K562 (cell line): ENCODE measurements around the gene ARPP21. TPM values are rescaled to one million over a fixed set of nuclear protein-coding genes. Genes with fewer than 3 reads are reported as not detected.

Experiments
- ATAC-seq: fragments of 200-7000 bp; cut with Tn5 transposase; 3 replicates; pipeline ENCODE4 v1.9.1; 2020; ENCODE audit warnings: moderate library complexity
- BruUV-seq: library from RNA; stranded (reverse); fragments of 400-500 nt; replicated peaks from 2 replicates; lab custom pipeline; 2021; lab: Mats Ljungman, UMichigan
- CTCF ChIA-PET: fragments of 300-600 bp; formaldehyde crosslinking; extraction: SDS; loops from one replicate; lab custom pipeline; 2021; ENCODE audit warnings: low intra/inter-chr PET ratio; lab: Yijun Ruan, JAX
- POLR2A ChIA-PET: fragments of 300-600, 350-650 bp; sonication (Branson Sonifier 250); formaldehyde crosslinking; extraction: SDS; loops from one replicate; lab custom pipeline; 2021; ENCODE audit warnings: antibody characterized with exemption, inconsistent platforms; lab: Yijun Ruan, JAX
- DNase-seq, 4 experiments: peaks; one replicate each; pipeline versions ENCODE4 v3.0.0 to v3.0.0-alpha.2; 2011 to 2018; ENCODE audit warnings: low spot score in 3 of 4, mixed read lengths in 3 of 4; ENCODE audit errors: extremely low read depth in 1 of 4
- FAIRE-seq: peaks from 2 replicates; lab custom pipeline; 2011; peaks lifted over from hg19 to GRCh38; lab: Jason Lieb, UNC
- H2AFZ ChIP-seq: 2 replicates; pipeline ENCODE4 v1.6.0; 2011; ENCODE audit warnings: low read depth, low read length, control low read depth, inconsistent platforms
- H3K27ac ChIP-seq: fragments of 200-600 bp; 3 replicates; pipeline ENCODE4 v1.8.0; 2011; ENCODE audit warnings: low read depth, mild to moderate bottlenecking, control low read depth, inconsistent platforms, low read length, moderate library complexity, mixed read lengths; ENCODE audit errors: extremely low read depth
- H3K27me3 ChIP-seq, 2 experiments: fragments of 300-600 bp in 1 of 2; 2 replicates in 1 of 2; 3 replicates in 1 of 2; pipeline versions ENCODE4 v1.6.0 to v1.8.0; 2011; ENCODE audit warnings: inconsistent platforms in 2 of 2, low read length in 2 of 2, mild to moderate bottlenecking in 1 of 2, mixed read lengths in 1 of 2, moderate library complexity in 1 of 2; ENCODE audit not compliant: control insufficient read depth in 2 of 2, insufficient read depth in 2 of 2
- H3K36me3 ChIP-seq: fragments of 300-600 bp; 3 replicates; pipeline ENCODE4 v1.8.0; 2011; ENCODE audit warnings: mild to moderate bottlenecking, low read length, inconsistent platforms; ENCODE audit not compliant: control insufficient read depth, insufficient read depth
- H3K4me1 ChIP-seq, 2 experiments: fragments of 200-600 bp in 1 of 2; replicated peaks in 1 of 2; 2 replicates in 1 of 2; 3 replicates in 1 of 2; pipeline versions ENCODE4 v1.5.1 to v1.8.0; 2011; ENCODE audit warnings: inconsistent platforms in 2 of 2, low read length in 2 of 2, mild to moderate bottlenecking in 1 of 2, mixed read lengths in 1 of 2, moderate library complexity in 1 of 2; ENCODE audit not compliant: control insufficient read depth in 2 of 2, insufficient read depth in 2 of 2
- H3K4me2 ChIP-seq: 2 replicates; pipeline ENCODE4 v1.6.1; 2011; ENCODE audit warnings: low read length, control low read depth, inconsistent platforms, mixed read lengths; ENCODE audit not compliant: insufficient read depth
- H3K4me3 ChIP-seq: fragments of 200-600 bp; sonication (generic), shearing (Covaris generic); 2 replicates; pipeline ENCODE4 v1.5.1; 2016; ENCODE audit warnings: control low read depth, inconsistent platforms
- H3K79me2 ChIP-seq: fragments of 200-600 bp; 3 replicates; pipeline ENCODE4 v1.8.0; 2011; ENCODE audit warnings: low read length, inconsistent platforms; ENCODE audit not compliant: control insufficient read depth, insufficient read depth
- H3K9ac ChIP-seq, 2 experiments: 2 replicates each; pipeline versions ENCODE4 v1.6.0 to v1.6.1; 2011; ENCODE audit warnings: low read depth in 2 of 2, low read length in 2 of 2, control low read depth in 1 of 2, inconsistent platforms in 1 of 2, mild to moderate bottlenecking in 1 of 2, mixed read lengths in 1 of 2; ENCODE audit not compliant: insufficient read depth in 1 of 2
- H3K9me1 ChIP-seq: one replicate; pipeline ENCODE4 v1.6.0; 2011; ENCODE audit warnings: inconsistent platforms, mild to moderate bottlenecking, low read length, moderate library complexity; ENCODE audit not compliant: control insufficient read depth, insufficient read depth
- H3K9me3 ChIP-seq: replicated peaks from 2 replicates; pipeline ENCODE4 v1.5.1; 2011; ENCODE audit warnings: low read depth, low read length, inconsistent platforms; ENCODE audit not compliant: control insufficient read depth, insufficient read depth
- H4K20me1 ChIP-seq: replicated peaks from 2 replicates; pipeline ENCODE4 v1.6.1; 2011; ENCODE audit warnings: low read length, inconsistent platforms, mixed read lengths; ENCODE audit not compliant: control insufficient read depth, insufficient read depth
- ARID1B ChIP-seq: fragments of 450-650 bp; IDR thresholded peaks from 2 replicates; pipeline ENCODE4 v1.6.1; 2016; ENCODE audit warnings: antibody characterized with exemption, mild to moderate bottlenecking, inconsistent platforms
- BCL6 ChIP-seq: fragments of 250-450 bp; sonication (Bioruptor Pico); IDR thresholded peaks from 2 replicates; pipeline ENCODE4 v1.4.0; 2020
- FOXA1 ChIP-seq: fragments of 450-650 bp; IDR thresholded peaks from 2 replicates; pipeline ENCODE4 v1.6.1; 2016; ENCODE audit warnings: mild to moderate bottlenecking, borderline replicate concordance
- FOXM1 ChIP-seq, 2 experiments: fragments of 450-650 bp in 1 of 2; sonication (generic) in 1 of 2; formaldehyde crosslinking in 1 of 2; IDR thresholded peaks; 2 replicates each; pipeline versions ENCODE4 v1.6.1 to v1.9.0; 2017 to 2022; ENCODE audit warnings: low read depth in 2 of 2, mild to moderate bottlenecking in 2 of 2, missing genetic modification reagents in 1 of 2, moderate library complexity in 1 of 2
- HMG20A ChIP-seq: fragments of 450-650 bp; formaldehyde crosslinking; conservative IDR thresholded peaks from 2 replicates; pipeline ENCODE4 v1.4.0; 2020; ENCODE audit warnings: mild to moderate bottlenecking, mixed read lengths
- KLF10 ChIP-seq: fragments of 250-450 bp; sonication (Bioruptor Pico); IDR thresholded peaks from 2 replicates; pipeline ENCODE4 v1.6.1; 2021; ENCODE audit warnings: matching md5 sums
- MLX ChIP-seq, 2 experiments: fragments of 450-650 bp in 1 of 2; sonication (generic) in 1 of 2; formaldehyde crosslinking; conservative IDR thresholded peaks; 2 replicates each; pipeline versions ENCODE4 v1.4.0 to v1.8.1; 2020 to 2022; ENCODE audit warnings: mild to moderate bottlenecking in 1 of 2, missing genetic modification reagents in 1 of 2
- SMARCA5 ChIP-seq: fragments of 450-650 bp; IDR thresholded peaks from 2 replicates; pipeline ENCODE4 v1.6.1; 2016
- TAF7 ChIP-seq: fragments of 450-650 bp; IDR thresholded peaks from 2 replicates; pipeline ENCODE4 v1.6.1; 2016; ENCODE audit warnings: missing genetic modification characterization, missing compliant biosample characterization
- ZBTB17 ChIP-seq: fragments of 450-650 bp; formaldehyde crosslinking; IDR thresholded peaks from 2 replicates; pipeline ENCODE4 v1.4.0; 2020; ENCODE audit warnings: mild to moderate bottlenecking
- WGBS: fragments of 100-300 bp; shearing (Covaris generic); methylation state at CpG from one replicate; pipeline ENCODE4 v1.1.6; 2016; ENCODE audit warnings: low coverage, mixed read lengths; ENCODE audit not compliant: insufficient coverage; ENCODE audit errors: missing lambda C conversion rate; 5-methylcytosine and 5-hydroxymethylcytosine counted together
- in situ Hi-C: fragments of 300-500 bp; cut with MboI; formaldehyde crosslinking; loops from 4 replicates; pipeline ENCODE4 v1.15.0; 2018; ENCODE audit warnings: inconsistent platforms, mixed read lengths
- intact Hi-C: fragments of 100-400 bp; cut with micrococcal nuclease; formaldehyde crosslinking; loops from 2 replicates; pipeline ENCODE4 v1.14.2; 2022
- polyA plus RNA-seq, 8 experiments: library from polyadenylated mRNA; depleted of rRNA in 4 of 8; stranded (reverse) in 5 of 8; unstranded in 3 of 8; fragments of >200 nt; fragmentation: Nextera tagmentation in 2 of 8; fragmentation: Illumina TruSeq in 1 of 8; extraction: Ambion mirVana in 2 of 8; extraction: Trizol in 1 of 8; gene quantifications; 2 replicates each; pipeline versions ENCODE4 v1.2.1 to v1.2.3, GENCODE V29; 2011 to 2014; ENCODE audit warnings: inconsistent platforms in 1 of 8, missing spikeins in 1 of 8
- total RNA-seq, 7 experiments: library from RNA; depleted of rRNA in 6 of 7; stranded (reverse); fragments of >200 nt in 6 of 7; fragmentation: Illumina TruSeq in 2 of 7; extraction: Trizol in 2 of 7; gene quantifications; 2 replicates each; pipeline versions ENCODE4 v1.2.1 to v1.2.3, GENCODE V29; 2011 to 2021; ENCODE audit warnings: low replicate concordance in 1 of 7

The ARPP21 gene
- total and polyA plus RNA-seq, 9 of the 15 experiments (the other 6 are each of a cell fraction or from before 2014, with no cell fraction given): not detected

GRCh38 chr3:35648347-35648746, 9.0 kb downstream of the ARPP21 start:
- H3K4me2 ChIP-seq: no peak overlapping the region
- H3K36me3 ChIP-seq: no peaks in the 10 kb centered on the region
- H2AFZ ChIP-seq: no peak overlapping the region
- ChIA-PET CTCF (no interaction called here), POLR2A (no interaction called here)
- 0% methylated on average over 2 of the region's 2 CpGs for WGBS
- H3K27me3 ChIP-seq: no peaks in the 10 kb centered on the region
- TF ChIP-seq FOXM1 (IDR thresholded peaks at IDR 0.05; ENCODE audit: low read depth): no peak
- TF ChIP-seq FOXM1 (CRISPR knock-in tag; IDR thresholded peaks at IDR 0.05; ENCODE audit: low read depth): no peak
- no peak for TF ChIP-seq SMARCA5
- no peak for TF ChIP-seq ARID1B
- no peak for TF ChIP-seq TAF7
- no peak for TF ChIP-seq HMG20A (CRISPR knock-in tag)
- no peak for TF ChIP-seq ZBTB17 (CRISPR knock-in tag)
- H3K4me1 ChIP-seq: no peaks in the 10 kb centered on the region
- no peak overlapping the region for H3K9ac ChIP-seq
- no peaks in the 10 kb centered on the region for H4K20me1 ChIP-seq
- intact Hi-C loops: no loop called here
- no TSS peak for BruUV-seq
- H3K9me1 ChIP-seq: no peaks in the 10 kb centered on the region
- H3K27ac ChIP-seq: no peak overlapping the region
- no peak for ATAC-seq
- no peaks in the 10 kb centered on the region for H3K9me3 ChIP-seq
- in situ Hi-C loops: no loop called here
- no peaks in the 10 kb centered on the region for H3K79me2 ChIP-seq
- H3K4me3 ChIP-seq: no peak overlapping the region
- FAIRE-seq: no peak
- DNase-seq: no peak

DNA sequence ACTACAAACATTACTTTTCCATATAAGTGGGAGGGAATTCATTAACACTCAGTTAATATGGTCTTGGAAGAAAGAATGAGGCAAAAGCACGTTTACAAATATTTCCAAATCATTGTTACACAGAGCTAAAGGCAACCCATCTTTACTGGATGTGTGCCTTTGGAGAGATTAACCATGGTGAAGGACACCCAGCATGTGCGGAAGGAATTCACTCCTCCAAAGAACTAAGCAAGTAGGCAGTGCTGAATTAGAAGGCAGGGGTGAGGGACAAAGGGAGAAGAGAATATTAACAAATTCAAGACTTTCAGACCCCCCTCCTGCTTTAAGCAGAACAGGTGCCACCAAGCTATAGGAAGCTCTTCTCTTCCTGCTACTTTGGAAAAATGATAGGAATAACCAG, 10.1 kb downstream of the ARPP21 start:
- 4% methylated on average over 2 of the region's 2 CpGs for whole genome bisulfite sequencing
- no peaks in the 10 kb centered on the region for H3K27me3 ChIP-seq

More for the DNA sequence above, 10.1 kb downstream of the ARPP21 start:
- no peak overlapping the region for H3K4me3 ChIP-seq
- BruUV-seq: no TSS peak
- ATAC-seq (no peak), DNase-seq (no peak), FAIRE-seq (no peak)
- intact Hi-C loops: no loop called here
- no peaks in the 10 kb centered on the region for H3K4me1 ChIP-seq
- H3K9ac ChIP-seq: no peak overlapping the region
- POLR2A ChIA-PET: no interaction called here
- in situ Hi-C loops: no loop called here
- no peak overlapping the region for H2AFZ ChIP-seq
- H3K36me3 ChIP-seq: no peaks in the 10 kb centered on the region
- no peaks in the 10 kb centered on the region for H3K9me3 ChIP-seq
- H3K4me2 ChIP-seq: no peak overlapping the region
- H3K79me2 ChIP-seq: no peaks in the 10 kb centered on the region
- no peak overlapping the region for H3K27ac ChIP-seq
- no peaks in the 10 kb centered on the region for H4K20me1 ChIP-seq
- CTCF ChIA-PET: no interaction called here
- TF ChIP-seq MLX (CRISPR knock-in tag; conservative IDR thresholded peaks at IDR 0.05) (no peak), FOXA1 (no peak), BCL6 (no peak), KLF10 (CRISPR knock-in tag) (no peak)
- H3K9me1 ChIP-seq: no peaks in the 10 kb centered on the region
